Measurements from ENCODE around the gene SORCS2. TPM values are rescaled to one million over a fixed set of nuclear protein-coding genes. Genes with fewer than 3 reads are reported as not detected.
A peak's percentile ranks its signal among the peaks of the same experiment; 100 is the strongest.

The SORCS2 gene
- total RNA-seq, 6 donors from 2014 or later, result 2.2 to 28.3 (median 7.2) TPM

DNA sequence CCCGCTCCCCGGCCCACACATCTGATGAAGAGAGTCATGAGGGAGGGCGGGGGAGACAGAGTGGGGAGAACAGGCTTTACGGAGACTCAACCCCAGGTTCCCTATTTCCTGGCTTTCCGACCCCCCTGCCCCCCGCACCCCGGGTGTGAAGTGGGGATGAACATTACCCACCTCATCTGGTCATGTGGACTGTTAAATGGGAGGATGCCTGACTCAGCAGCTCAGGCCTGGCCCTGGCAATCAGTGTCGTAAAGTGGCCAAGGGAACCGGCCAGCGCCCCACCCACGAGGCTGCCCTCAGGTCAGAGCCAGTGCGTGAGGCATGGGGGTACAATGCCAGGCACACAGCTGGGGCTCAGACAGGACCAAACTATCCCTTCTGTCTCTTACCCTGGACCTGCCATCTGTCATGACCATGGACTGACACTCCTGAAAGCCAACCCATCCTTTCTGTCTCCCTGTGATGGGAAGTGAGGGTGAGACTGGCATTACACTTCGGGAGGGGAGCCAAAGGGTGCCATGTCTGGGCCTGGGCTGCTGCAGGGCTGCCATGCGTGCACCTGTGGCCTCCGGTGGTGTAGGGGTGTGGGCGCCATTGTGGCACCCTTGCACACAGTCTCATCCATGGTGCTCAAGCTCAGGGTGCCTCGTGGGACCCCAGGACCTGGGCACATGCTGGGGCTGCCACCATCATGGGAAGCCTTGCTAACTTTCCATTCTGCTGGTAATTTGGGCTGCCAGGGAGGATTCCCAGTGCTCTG, 348.5 kb downstream of the SORCS2 start:
- H3K4me1 ChIP-seq, result no peaks in the 10 kb centered on the region
- H3K36me3 ChIP-seq, result no peaks in the 10 kb centered on the region
- H3K27me3 ChIP-seq, result no peaks in the 10 kb centered on the region
- peaks cover 0 to 6% (median 3%) of the 10 kb centered on the region in 4 donors for H3K9me3 ChIP-seq
- ATAC-seq (ENCODE audit: low FRiP score in 2 of 2) (no peak), DNase-seq (peak in 1 of 2 donors; percentile 52)
- no peak overlapping the region for H3K27ac ChIP-seq
- TF ChIP-seq POLR2A (IDR thresholded peaks at IDR 0.05) (no peak), POLR2AphosphoS5 (IDR thresholded peaks at IDR 0.05) (no peak), EP300 (IDR thresholded peaks at IDR 0.05) (no peak), CTCF (IDR thresholded peaks at IDR 0.05) (no peak)
- 88 to 93% methylated on average over 8 to 16 of the region's 17 CpGs for WGBS, 2 donors
- H3K4me3 ChIP-seq, result no peak overlapping the region

- Histone ChIP-seq H3K4me1 (no peaks in the 10 kb centered on the region), H3K27ac (no peak overlapping the region), H3K4me3 (no peak overlapping the region), H3K36me3 (no peaks in the 10 kb centered on the region), H3K9me3 (peaks cover 0 to 6% (median 3%) of the 10 kb centered on the region in 4 donors), H3K27me3 (no peaks in the 10 kb centered on the region)
- TF ChIP-seq POLR2AphosphoS5 (IDR thresholded peaks at IDR 0.05) (no peak), CTCF (IDR thresholded peaks at IDR 0.05) (no peak), POLR2A (IDR thresholded peaks at IDR 0.05) (no peak)
- WGBS, 2 donors, result 83 to 90% methylated on average over 2 to 8 of the region's 8 CpGs
- ATAC-seq (ENCODE audit: low FRiP score in 2 of 2) (no peak), DNase-seq (peak in 1 of 2 donors; percentile 49)
Observed at GRCh38 chr4:7541414-7541810, 349.1 kb downstream of the SORCS2 start.

DNA sequence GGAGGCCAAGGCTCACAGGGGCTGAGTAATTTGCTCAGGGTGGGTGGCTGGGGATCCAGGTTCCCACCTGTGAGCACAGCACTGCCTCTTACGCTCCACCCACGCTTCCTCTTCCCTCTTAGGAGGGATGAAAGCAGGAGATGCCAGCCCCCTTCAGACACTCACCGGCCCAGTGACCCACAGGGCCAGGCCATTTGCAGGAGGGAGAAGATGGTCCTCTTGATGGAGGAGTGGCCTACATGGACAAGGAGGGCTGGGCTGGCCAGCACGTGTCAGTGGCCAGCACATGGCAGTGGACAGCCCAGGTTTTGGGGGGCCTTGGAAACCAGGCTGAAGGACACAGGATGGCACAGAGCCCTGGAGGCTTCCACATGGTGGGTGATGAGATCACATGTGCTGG, 350.4 kb downstream of the SORCS2 start:
- 96% methylated on average over 3 to 4 of the region's 4 CpGs for WGBS, 2 donors
- TF ChIP-seq POLR2AphosphoS5 (IDR thresholded peaks at IDR 0.05), result no peak
- TF ChIP-seq CTCF (IDR thresholded peaks at IDR 0.05), result no peak
- no peak for TF ChIP-seq POLR2A (IDR thresholded peaks at IDR 0.05)
- no peak for TF ChIP-seq EP300 (IDR thresholded peaks at IDR 0.05)
- DNase-seq (no peak), ATAC-seq (ENCODE audit: low FRiP score in 2 of 2) (no peak)
- no peaks in the 10 kb centered on the region for H3K4me1 ChIP-seq
- no peak overlapping the region for H3K27ac ChIP-seq
- H3K4me3 ChIP-seq, result no peak overlapping the region
- no peaks in the 10 kb centered on the region for H3K27me3 ChIP-seq
- H3K36me3 ChIP-seq, result no peaks in the 10 kb centered on the region
- peaks cover 0 to 6% (median 3%) of the 10 kb centered on the region in 4 donors for H3K9me3 ChIP-seq

DNA sequence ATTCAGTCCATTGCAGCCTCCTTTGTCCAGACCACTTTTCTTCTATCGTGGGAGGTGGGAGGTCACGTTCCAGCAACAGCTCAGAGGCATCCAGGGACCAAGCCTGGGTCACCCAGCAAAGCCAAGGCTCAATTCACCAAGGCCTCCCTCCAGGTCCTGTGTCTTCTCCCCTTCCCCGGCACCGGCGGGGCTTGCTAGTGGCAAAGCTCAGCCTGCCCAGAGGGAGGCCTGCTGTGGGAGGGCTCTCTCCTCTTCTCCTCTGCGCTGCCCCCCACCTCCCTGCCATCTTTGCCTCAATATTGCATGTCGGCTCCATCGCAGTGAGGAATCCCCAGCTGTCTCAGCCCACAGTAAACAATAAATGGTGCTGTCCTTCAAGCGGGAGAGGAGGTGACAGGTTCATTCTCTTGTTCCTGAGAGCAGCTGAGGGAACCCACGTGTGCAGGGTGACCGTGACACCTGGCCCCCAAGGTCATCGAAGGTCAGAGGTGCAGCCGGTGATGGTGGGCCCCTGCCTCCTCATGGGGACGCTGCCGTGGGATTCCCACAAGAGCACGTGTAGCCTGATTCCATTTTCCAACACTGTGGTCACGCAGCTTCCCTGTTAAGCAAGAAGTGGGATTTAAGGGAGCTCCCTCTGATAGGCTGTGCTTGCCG, 353.9 kb downstream of the SORCS2 start:
- no peak for ATAC-seq (ENCODE audit: low FRiP score in 2 of 2)
- no peak overlapping the region for H3K27ac ChIP-seq
- TF ChIP-seq POLR2AphosphoS5 (IDR thresholded peaks at IDR 0.05) (no peak), EP300 (IDR thresholded peaks at IDR 0.05) (no peak), CTCF (IDR thresholded peaks at IDR 0.05) (no peak)

More for the DNA sequence above, 353.9 kb downstream of the SORCS2 start:
- Histone ChIP-seq H3K36me3 (no peaks in the 10 kb centered on the region), H3K27me3 (no peaks in the 10 kb centered on the region), H3K9me3 (no peaks in the 10 kb centered on the region), H3K4me1 (no peaks in the 10 kb centered on the region), H3K4me3 (no peak overlapping the region)
- peak in 1 of 2 donors; percentile 42 for DNase-seq
- WGBS, 2 donors, result 82 to 84% methylated on average over 11 to 18 of the region's 18 CpGs
